Activated CD8-positive, alpha-beta T cell treated with anti-CD3 and anti-CD28 coated beads, Interleukin-2, amount 10 ng/mL, durations not matched to agents 7 days and 5 days (primary cell): ENCODE measurements around the gene NSUN6. TPM values are rescaled to one million over a fixed set of nuclear protein-coding genes. Genes with fewer than 3 reads are reported as not detected.
"Not testable (repeated sequence)": the region's sequence is repeated elsewhere in the genome, so short reads cannot be mapped to it uniquely, and the experiment has no call there.

Experiments used
- ATAC-seq: fragments of 150-1000 bp; cut with Tn5 transposase; one replicate; pipeline ENCODE4 v1.10.0; 2021; ENCODE audit warnings: moderate library complexity
- CTCF ChIA-PET: fragments of 350-600 bp; sonication (Branson Sonifier 250); formaldehyde crosslinking; loops from one replicate; lab custom pipeline; 2021; ENCODE audit warnings: antibody characterized with exemption; lab: Charles Lee
- POLR2A ChIA-PET: fragments of 350-600 bp; sonication (Branson Sonifier 250); formaldehyde crosslinking; loops from one replicate; lab custom pipeline; 2021; ENCODE audit warnings: antibody characterized with exemption; lab: Charles Lee
- DNase-seq: peaks from one replicate; pipeline ENCODE4 v3.0.0-alpha.2; 2020
- H3K27ac Mint-ChIP-seq: one replicate; pipeline ENCODE4 v1.8.0; 2021; ENCODE audit warnings: mild to moderate bottlenecking, mixed read lengths
- H3K27me3 Mint-ChIP-seq: one replicate; pipeline ENCODE4 v1.8.0; 2021; ENCODE audit warnings: low read depth, mixed read lengths
- H3K36me3 Mint-ChIP-seq: one replicate; pipeline ENCODE4 v1.8.0; 2021; ENCODE audit warnings: low read depth, mixed read lengths
- H3K4me1 Mint-ChIP-seq: one replicate; pipeline ENCODE4 v1.8.0; 2021; ENCODE audit warnings: low read depth, mixed read lengths
- H3K4me3 Mint-ChIP-seq: one replicate; pipeline ENCODE4 v1.8.0; 2021; ENCODE audit warnings: mild to moderate bottlenecking, mixed read lengths
- H3K9me3 Mint-ChIP-seq: one replicate; pipeline ENCODE4 v1.8.0; 2022; ENCODE audit warnings: mixed read lengths; ENCODE audit not compliant: insufficient read depth
- total RNA-seq, 2 experiments: library from RNA; stranded (reverse); gene quantifications; one replicate each; pipeline ENCODE4 v1.2.3, GENCODE V29; 2021

NSUN6 gene
- total RNA-seq, 2 experiments from 2014 or later = 21.2 to 24.6 TPM

DNA sequence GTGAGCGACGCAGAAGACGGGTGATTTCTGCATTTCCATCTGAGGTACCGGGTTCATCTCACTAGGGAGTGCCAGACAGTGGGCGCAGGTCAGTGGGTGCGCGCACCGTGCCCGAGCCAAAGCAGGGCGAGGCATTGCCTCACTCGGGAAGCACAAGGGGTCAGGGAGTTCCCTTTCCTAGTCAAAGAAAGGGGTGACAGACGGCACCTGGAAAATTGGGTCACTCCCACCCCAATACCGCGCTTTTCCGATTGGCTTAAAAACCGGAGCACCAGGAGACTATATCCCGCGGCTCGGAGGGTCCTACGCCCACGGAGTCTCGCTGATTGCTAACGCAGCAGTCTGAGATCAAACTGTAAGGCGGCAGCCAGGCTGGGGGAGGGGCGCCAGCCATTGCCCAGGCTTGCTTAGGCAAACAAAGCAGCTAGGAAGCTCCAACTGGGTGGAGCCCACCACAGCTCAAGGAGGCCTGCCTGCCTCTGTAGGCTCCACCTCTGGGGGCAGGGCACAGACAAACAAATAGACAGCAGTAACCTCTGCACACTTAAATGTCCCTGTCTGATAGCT, 23.9 kb downstream of the NSUN6 start:
- H3K4me1 Mint-ChIP-seq = peaks cover 19% of the 10 kb centered on the region
- CTCF ChIA-PET = not testable (repeated sequence)

DNA sequence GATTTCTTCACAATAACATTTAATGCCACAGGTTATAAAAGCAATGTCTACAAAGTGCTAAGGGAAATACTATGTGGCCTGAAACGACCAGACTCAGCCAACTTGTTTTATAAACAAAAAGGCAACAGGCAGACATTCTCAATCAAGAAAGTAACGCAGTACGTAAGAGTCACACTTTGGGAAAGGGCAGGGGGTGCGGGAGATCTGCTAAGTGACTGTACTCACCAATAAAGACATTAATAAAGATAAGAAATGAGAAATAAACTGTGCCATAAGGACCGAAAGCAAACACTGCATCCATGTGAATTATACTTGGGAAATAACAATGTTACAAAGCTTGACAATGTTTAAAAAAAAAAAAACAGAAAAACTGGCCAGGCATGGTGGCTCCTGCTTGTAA, 25.5 kb downstream of the NSUN6 start:
- Mint-ChIP-seq H3K36me3 (peaks cover 23% of the 10 kb centered on the region), H3K27ac (no peak overlapping the region), H3K4me3 (no peak overlapping the region), H3K4me1 (peaks cover 19% of the 10 kb centered on the region), H3K9me3 (no peaks in the 10 kb centered on the region), H3K27me3 (no peaks in the 10 kb centered on the region)
- CTCF ChIA-PET = no interaction called here
- DNase-seq = no peak
- no peak for ATAC-seq
- POLR2A ChIA-PET = no interaction called here

More for the DNA sequence above, 23.9 kb downstream of the NSUN6 start:
- peaks cover 15% of the 10 kb centered on the region for H3K36me3 Mint-ChIP-seq
- not testable (repeated sequence) for H3K9me3 Mint-ChIP-seq, H3K27me3 Mint-ChIP-seq
- ATAC-seq (peak; percentile 36), DNase-seq (peak; percentile 80)
- H3K27ac Mint-ChIP-seq = peak overlapping the region; percentile 81
- H3K4me3 Mint-ChIP-seq = peak overlapping the region; percentile 78
- POLR2A ChIA-PET = interaction anchor here (0.7 kb wide), 1 partner anchor 31 kb away, joined by 3 read pairs; no protein-coding TSS in a partner anchor

DNA sequence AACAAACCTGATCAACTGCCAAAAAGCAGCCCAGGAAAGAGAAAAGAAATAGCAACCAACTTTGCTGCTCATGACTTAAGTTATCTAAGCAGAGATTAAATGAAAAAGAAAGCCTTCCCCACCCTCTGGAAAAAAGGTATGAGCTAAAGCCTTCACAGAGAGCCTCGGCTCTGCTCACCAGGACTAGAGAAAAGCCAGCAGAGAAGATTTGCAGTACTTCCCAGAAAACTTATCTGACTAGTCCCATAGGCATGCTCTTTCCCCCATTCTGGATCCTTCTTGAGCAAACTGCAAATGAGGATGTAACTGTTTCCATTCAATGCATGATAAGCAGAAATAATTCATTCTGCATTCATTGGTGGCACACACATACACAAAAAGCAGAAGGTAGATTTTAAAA, 27.7 kb downstream of the NSUN6 start:
- H3K9me3 Mint-ChIP-seq, ATAC-seq, CTCF ChIA-PET, H3K27me3 Mint-ChIP-seq, H3K4me3 Mint-ChIP-seq, POLR2A ChIA-PET, DNase-seq, H3K27ac Mint-ChIP-seq: not testable (repeated sequence)
- Mint-ChIP-seq H3K4me1 (peaks cover 19% of the 10 kb centered on the region), H3K36me3 (peaks cover 27% of the 10 kb centered on the region)

DNA sequence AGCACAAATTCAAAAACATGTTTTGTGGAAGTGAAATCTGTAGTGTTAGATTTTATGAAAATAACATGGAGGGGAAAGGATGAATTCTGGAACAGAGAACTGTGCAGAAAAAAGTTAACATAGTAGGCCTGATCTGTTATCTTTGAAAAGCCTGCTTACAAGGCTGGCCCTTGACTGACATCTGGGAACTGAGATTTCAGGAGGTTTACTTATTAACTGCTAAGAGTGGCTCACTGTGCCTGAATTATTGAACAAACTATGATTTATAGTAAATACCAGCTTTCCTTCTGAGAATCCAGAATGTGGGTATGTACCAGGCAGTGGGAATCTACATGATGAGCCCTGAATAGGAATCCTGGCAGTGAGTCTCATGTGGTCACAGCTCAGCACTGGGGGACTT, 30.5 kb downstream of the NSUN6 start:
- Mint-ChIP-seq H3K27ac (no peak overlapping the region), H3K4me1 (no peaks in the 10 kb centered on the region), H3K4me3 (no peak overlapping the region), H3K9me3 (no peaks in the 10 kb centered on the region), H3K27me3 (no peaks in the 10 kb centered on the region), H3K36me3 (peaks cover 35% of the 10 kb centered on the region)
- DNase-seq (no peak), ATAC-seq (no peak)
- POLR2A ChIA-PET = no interaction called here
- CTCF ChIA-PET = no interaction called here

DNA sequence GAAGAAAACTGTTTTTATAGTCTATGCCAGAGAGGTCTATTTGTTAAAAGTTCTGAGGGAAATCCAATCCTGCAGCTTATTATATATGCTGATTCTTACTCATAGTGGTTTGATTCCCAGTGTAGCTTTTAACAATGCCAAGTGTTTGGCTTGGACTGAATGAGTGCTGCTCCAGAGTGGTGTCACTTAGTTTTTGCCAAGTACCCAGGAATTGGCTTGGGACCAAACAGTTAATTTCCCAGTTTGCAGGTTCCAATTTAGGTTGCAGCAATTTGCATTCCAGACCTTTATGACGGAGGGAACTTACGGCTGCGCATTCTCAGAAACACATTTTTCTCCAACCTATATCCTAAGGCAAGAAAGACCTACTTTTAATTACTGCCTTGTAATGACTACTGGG, 32.4 kb downstream of the NSUN6 start:
- ATAC-seq = no peak
- Mint-ChIP-seq H3K27me3 (no peaks in the 10 kb centered on the region), H3K27ac (no peak overlapping the region)

DNA sequence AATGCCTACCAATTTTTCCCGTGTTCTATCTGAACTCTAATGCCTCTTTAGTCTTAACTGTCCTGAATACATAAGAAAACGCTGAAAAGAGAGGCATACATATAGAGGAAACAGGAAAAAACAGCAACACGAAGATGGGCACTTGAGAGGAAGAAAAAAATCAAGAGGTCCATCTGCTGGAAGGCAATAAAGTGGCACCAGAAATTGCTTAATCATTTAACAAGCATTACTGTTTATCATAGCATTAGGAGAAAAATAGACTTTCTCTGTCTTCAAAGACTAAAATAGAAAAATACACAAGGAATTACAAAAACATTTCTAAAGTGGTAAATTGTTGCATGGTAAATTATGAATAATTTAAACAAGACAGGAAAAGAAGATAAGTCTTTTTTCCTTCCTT, 35.0 kb downstream of the NSUN6 start:
- ChIA-PET CTCF (no interaction called here), POLR2A (no interaction called here)
- Mint-ChIP-seq H3K4me3 (no peak overlapping the region), H3K27me3 (no peaks in the 10 kb centered on the region), H3K4me1 (no peaks in the 10 kb centered on the region), H3K9me3 (no peaks in the 10 kb centered on the region), H3K27ac (no peak overlapping the region), H3K36me3 (peaks cover 38% of the 10 kb centered on the region)
- ATAC-seq (no peak), DNase-seq (no peak)

More for the DNA sequence above, 32.4 kb downstream of the NSUN6 start:
- Mint-ChIP-seq H3K36me3 (peaks cover 40% of the 10 kb centered on the region), H3K9me3 (no peaks in the 10 kb centered on the region), H3K4me1 (no peaks in the 10 kb centered on the region), H3K4me3 (no peak overlapping the region)
- ChIA-PET CTCF (no interaction called here), POLR2A (no interaction called here)
- no peak for DNase-seq

DNA sequence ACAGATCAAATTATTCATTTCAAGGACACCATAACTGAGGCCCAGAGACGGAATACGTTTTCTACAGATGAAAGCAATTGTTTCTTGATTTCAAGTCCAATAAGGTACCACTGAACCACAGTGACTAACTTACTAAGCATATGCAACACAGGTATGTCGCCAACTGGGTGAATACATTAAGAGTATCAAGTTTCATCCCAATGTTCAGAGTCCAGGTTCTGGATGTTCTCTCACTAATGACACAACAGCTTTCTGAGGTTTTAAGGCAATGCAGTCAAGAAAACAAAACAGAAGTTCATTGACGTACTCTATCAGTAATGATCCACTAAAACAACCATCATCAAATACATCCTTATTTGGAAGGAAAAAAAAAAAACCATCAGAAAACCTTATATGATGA, 35.8 kb downstream of the NSUN6 start:
- Mint-ChIP-seq H3K4me3 (no peak overlapping the region), H3K4me1 (no peaks in the 10 kb centered on the region), H3K27me3 (no peaks in the 10 kb centered on the region), H3K9me3 (no peaks in the 10 kb centered on the region), H3K27ac (no peak overlapping the region), H3K36me3 (peaks cover 37% of the 10 kb centered on the region)
- POLR2A ChIA-PET = no interaction called here
- DNase-seq = no peak
- no peak for ATAC-seq
- CTCF ChIA-PET = no interaction called here

DNA sequence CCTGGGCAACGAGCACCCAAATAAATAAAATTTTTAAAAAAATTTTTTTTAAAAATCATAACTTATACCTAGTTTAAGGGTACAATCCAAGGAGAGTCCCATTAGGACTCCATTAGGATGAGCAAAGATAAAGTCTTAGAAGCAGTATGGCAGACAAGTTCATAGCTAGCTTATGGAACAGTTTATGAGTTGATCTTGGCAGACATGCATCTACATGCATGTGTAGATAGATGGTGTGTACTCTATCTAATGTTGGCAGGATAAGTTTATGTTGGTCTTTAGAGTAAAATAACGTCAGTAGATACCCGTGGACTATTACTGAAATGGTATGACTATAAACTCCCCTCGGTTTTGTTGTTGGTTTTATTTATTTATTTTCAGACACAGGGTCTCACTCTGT, 40.2 kb downstream of the NSUN6 start:
- ChIA-PET POLR2A (interaction anchor here (0.6 kb wide), 1 partner anchor 29 kb away, joined by 4 read pairs; no protein-coding TSS in a partner anchor), CTCF (no interaction called here)
- no peaks in the 10 kb centered on the region for H3K9me3 Mint-ChIP-seq
- no peaks in the 10 kb centered on the region for H3K27me3 Mint-ChIP-seq
- H3K4me1 Mint-ChIP-seq = no peaks in the 10 kb centered on the region
- peaks cover 32% of the 10 kb centered on the region for H3K36me3 Mint-ChIP-seq
- H3K4me3 Mint-ChIP-seq = no peak overlapping the region
- no peak overlapping the region for H3K27ac Mint-ChIP-seq
- DNase-seq = no peak
- ATAC-seq = no peak

DNA sequence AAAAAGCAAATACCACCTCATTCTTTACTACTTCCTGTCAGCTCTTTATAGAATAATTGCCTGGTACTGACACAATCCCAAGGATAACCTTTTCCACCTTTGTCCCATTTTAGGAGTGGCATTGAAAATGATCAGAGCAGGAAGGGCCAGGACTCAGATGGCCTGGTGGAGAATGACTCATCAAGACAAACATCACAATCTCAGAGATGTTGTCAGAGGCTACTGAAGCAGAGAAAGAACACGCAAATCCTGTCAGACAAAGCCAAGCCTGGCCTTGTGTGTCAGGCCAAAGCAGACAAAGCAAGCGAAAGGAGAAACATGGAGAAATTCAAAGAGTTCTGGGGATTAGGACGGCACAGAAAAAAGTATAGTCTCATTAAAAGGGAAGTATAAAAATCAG, 40.9 kb downstream of the NSUN6 start:
- Mint-ChIP-seq H3K36me3 (peaks cover 29% of the 10 kb centered on the region), H3K27me3 (no peaks in the 10 kb centered on the region), H3K4me1 (no peaks in the 10 kb centered on the region), H3K27ac (no peak overlapping the region), H3K4me3 (no peak overlapping the region), H3K9me3 (no peaks in the 10 kb centered on the region)
- DNase-seq (no peak), ATAC-seq (no peak)
- ChIA-PET POLR2A (no interaction called here), CTCF (no interaction called here)

DNA sequence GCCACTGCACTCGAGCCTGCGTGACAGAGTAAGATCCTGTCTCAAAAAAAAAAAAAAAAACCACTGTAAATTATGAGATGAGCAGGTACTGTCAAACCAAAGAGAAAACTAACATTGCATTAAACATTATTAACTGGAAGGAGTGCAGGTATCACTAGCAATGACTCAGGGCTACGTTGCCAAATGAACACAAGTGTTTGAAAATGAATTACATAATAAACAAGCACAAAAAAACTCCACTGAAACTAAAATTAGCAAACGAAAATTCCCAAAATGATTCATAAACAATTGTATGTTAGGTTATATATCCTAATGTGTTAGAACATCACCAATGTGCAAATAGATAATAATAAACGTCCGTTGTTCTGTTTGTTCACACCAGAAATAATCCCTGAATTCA, 42.8 kb downstream of the NSUN6 start:
- ATAC-seq (no peak), DNase-seq (no peak)
- ChIA-PET POLR2A (no interaction called here), CTCF (no interaction called here)
- no peak overlapping the region for H3K27ac Mint-ChIP-seq
- no peaks in the 10 kb centered on the region for H3K4me1 Mint-ChIP-seq
- H3K4me3 Mint-ChIP-seq = no peak overlapping the region
- H3K36me3 Mint-ChIP-seq = peaks cover 23% of the 10 kb centered on the region
- no peaks in the 10 kb centered on the region for H3K9me3 Mint-ChIP-seq
- no peaks in the 10 kb centered on the region for H3K27me3 Mint-ChIP-seq

DNA sequence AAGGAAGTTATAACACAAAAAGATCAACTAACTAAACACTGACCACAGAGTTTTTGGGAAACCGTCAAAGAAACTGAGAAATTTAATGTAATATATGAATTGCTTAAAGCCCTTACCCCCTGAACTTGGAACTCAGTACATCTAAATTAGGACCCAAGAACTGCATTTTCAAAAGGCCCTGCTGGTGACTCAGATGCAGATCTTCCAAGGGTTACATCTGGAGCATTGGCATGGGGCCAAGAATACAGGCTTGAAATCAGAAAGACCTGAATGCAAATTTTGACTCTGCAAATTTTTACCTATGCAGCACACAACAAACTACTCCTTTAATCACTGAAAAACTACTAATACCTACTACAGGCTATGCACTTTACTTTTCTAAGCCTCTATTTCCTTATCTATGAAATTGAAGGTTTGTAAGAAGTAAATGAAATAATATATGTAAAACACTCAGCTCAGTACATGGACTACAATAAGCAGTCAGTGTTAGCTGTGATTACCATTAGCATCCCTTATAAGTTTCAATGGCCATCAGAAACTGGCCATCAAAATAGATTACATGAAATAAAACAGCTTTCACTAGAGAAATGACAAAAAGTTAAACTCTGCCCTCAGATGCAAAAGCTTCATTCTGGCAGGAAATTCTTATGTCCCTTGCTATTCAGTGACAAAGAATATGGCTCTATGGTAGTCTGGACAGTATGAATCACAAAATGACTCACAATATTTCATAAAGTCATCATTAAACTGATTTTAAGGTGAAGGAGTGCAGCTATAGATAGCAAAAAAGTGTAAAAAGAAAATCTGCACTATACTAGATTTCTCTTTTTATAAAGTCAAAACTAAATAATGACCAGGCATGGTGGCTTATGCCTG, 43.6 kb downstream of the NSUN6 start:
- no peak overlapping the region for H3K4me3 Mint-ChIP-seq
- no peak for DNase-seq
- no peaks in the 10 kb centered on the region for H3K27me3 Mint-ChIP-seq
- H3K36me3 Mint-ChIP-seq = peaks cover 24% of the 10 kb centered on the region
- ATAC-seq = no peak
- H3K27ac Mint-ChIP-seq = no peak overlapping the region
- H3K4me1 Mint-ChIP-seq = no peaks in the 10 kb centered on the region
- H3K9me3 Mint-ChIP-seq = no peaks in the 10 kb centered on the region
- ChIA-PET POLR2A (no interaction called here), CTCF (no interaction called here)

DNA sequence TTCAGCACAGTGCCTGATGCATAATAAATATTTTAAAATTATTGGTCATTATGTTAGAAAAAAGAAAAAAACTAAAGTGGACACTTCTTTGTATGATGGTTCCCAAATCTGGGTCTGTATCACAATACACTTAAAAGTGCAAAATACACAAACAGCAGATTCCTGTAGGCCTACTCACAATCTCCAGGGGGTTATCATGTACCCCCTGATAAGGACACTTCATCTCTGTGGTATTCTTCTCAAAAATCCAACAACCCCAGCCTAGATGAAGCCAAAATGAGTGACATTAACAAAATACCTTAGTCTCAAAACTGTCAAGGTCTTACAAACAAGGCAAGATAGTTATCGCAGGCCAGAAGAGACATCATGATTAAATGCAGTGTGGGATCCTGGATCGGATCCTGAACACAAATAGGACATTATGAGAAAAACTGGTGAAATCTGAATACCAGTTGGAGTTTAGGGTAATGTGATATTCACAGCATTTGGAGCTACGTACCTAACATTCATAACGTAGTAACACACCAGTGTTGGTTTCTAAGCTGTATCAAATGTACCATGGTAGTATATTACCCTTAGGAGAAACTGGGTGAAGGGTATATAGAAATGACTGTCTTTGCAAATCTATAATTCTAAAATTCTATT, 45.2 kb downstream of the NSUN6 start:
- no peak overlapping the region for H3K4me3 Mint-ChIP-seq
- ChIA-PET POLR2A (no interaction called here), CTCF (no interaction called here)
- H3K27me3 Mint-ChIP-seq = no peaks in the 10 kb centered on the region
- H3K4me1 Mint-ChIP-seq = no peaks in the 10 kb centered on the region
- no peaks in the 10 kb centered on the region for H3K9me3 Mint-ChIP-seq
- ATAC-seq = no peak
- DNase-seq = no peak
- H3K36me3 Mint-ChIP-seq = peaks cover 14% of the 10 kb centered on the region
- H3K27ac Mint-ChIP-seq = no peak overlapping the region
